Neuronal stem cell (in vitro differentiated cells): ENCODE data around the gene FSCN2.

Experiments used
- DNase-seq: peaks from one replicate; pipeline ENCODE4 v3.0.0-alpha.2; 2013; ENCODE audit warnings: low spot score
- H2AFZ ChIP-seq: one replicate; pipeline ENCODE4 v1.6.1; 2013; ENCODE audit warnings: mild to moderate bottlenecking, low read length, inconsistent platforms
- H2AK5ac ChIP-seq: 2 replicates; pipeline ENCODE4 v1.6.1; 2013; ENCODE audit warnings: low read depth, mild to moderate bottlenecking, inconsistent platforms, low read length, moderate library complexity, mixed read lengths
- H2BK120ac ChIP-seq: 2 replicates; pipeline ENCODE4 v1.6.1; 2013; ENCODE audit warnings: low read depth, mild to moderate bottlenecking, inconsistent platforms, low read length, moderate library complexity, mixed read lengths
- H2BK12ac ChIP-seq: one replicate; pipeline ENCODE4 v1.6.1; 2013; ENCODE audit warnings: low read length, inconsistent platforms
- H2BK15ac ChIP-seq: 2 replicates; pipeline ENCODE4 v1.6.1; 2013; ENCODE audit warnings: mild to moderate bottlenecking, low read length, inconsistent platforms, mixed read lengths
- H2BK5ac ChIP-seq: one replicate; pipeline ENCODE4 v1.6.1; 2013; ENCODE audit warnings: inconsistent platforms, mild to moderate bottlenecking, low read length, moderate library complexity
- H3K14ac ChIP-seq: one replicate; pipeline ENCODE4 v1.6.1; 2013; ENCODE audit warnings: low read length, inconsistent platforms
- H3K18ac ChIP-seq: 2 replicates; pipeline ENCODE4 v1.6.1; 2013; ENCODE audit warnings: low read length, inconsistent platforms
- H3K23ac ChIP-seq: 2 replicates; pipeline ENCODE4 v1.6.1; 2013; ENCODE audit warnings: low read depth, mild to moderate bottlenecking, mixed read lengths, low read length, inconsistent platforms; ENCODE audit not compliant: poor library complexity
- H3K27ac ChIP-seq: replicated peaks from 3 replicates; pipeline ENCODE4 v1.5.1; 2013; ENCODE audit warnings: low read length, inconsistent platforms
- H3K27me3 ChIP-seq, 3 experiments: 2 replicates each; pipeline ENCODE4 v1.6.1; 2013; ENCODE audit warnings: low read length in 3 of 3, mild to moderate bottlenecking in 2 of 3, inconsistent platforms in 1 of 3, low read depth in 1 of 3, mixed read lengths in 1 of 3, moderate library complexity in 1 of 3; ENCODE audit not compliant: control insufficient read depth in 3 of 3, insufficient read depth in 3 of 3
- H3K36me3 ChIP-seq, 2 donors: replicated peaks in 1 of 2; 2 replicates each; pipeline ENCODE4 v1.6.1; 2013; ENCODE audit warnings: low read length in 2 of 2; ENCODE audit not compliant: control insufficient read depth in 2 of 2, insufficient read depth in 2 of 2
- H3K4ac ChIP-seq: 2 replicates; pipeline ENCODE4 v1.6.1; 2013; ENCODE audit warnings: inconsistent platforms, mild to moderate bottlenecking, low read length, moderate library complexity
- H3K4me1 ChIP-seq, 2 donors: 1 replicate in 1 of 2; 2 replicates in 1 of 2; pipeline ENCODE4 v1.6.1; 2013; ENCODE audit warnings: low read length in 2 of 2, low read depth in 1 of 2; ENCODE audit not compliant: control insufficient read depth in 2 of 2, insufficient read depth in 1 of 2
- H3K4me2 ChIP-seq: one replicate; pipeline ENCODE4 v1.6.1; 2013; ENCODE audit warnings: mild to moderate bottlenecking, low read length, inconsistent platforms; ENCODE audit not compliant: insufficient read depth, poor library complexity, severe bottlenecking
- H3K4me3 ChIP-seq, 2 donors: 2 replicates each; pipeline ENCODE4 v1.5.1; 2013; ENCODE audit warnings: low read length in 2 of 2, mild to moderate bottlenecking in 2 of 2, inconsistent platforms in 1 of 2, moderate library complexity in 1 of 2
- H3K79me1 ChIP-seq: one replicate; pipeline ENCODE4 v1.6.1; 2013; ENCODE audit warnings: low read depth, mild to moderate bottlenecking, inconsistent platforms, low read length, moderate library complexity
- H3K9ac ChIP-seq: one replicate; pipeline ENCODE4 v1.6.1; 2013; ENCODE audit warnings: mild to moderate bottlenecking, low read depth, low read length, inconsistent platforms; ENCODE audit not compliant: poor library complexity
- H3K9me3 ChIP-seq, 2 donors: replicated peaks in 1 of 2; 2 replicates each; pipeline versions ENCODE3 to v1.6.1; 2013; ENCODE audit warnings: low read length in 2 of 2, mild to moderate bottlenecking in 2 of 2, inconsistent platforms in 1 of 2, low read depth in 1 of 2, mixed read lengths in 1 of 2, moderate library complexity in 1 of 2; ENCODE audit not compliant: control insufficient read depth in 2 of 2, insufficient read depth in 1 of 2
- H4K8ac ChIP-seq: one replicate; pipeline ENCODE4 v1.6.1; 2013; ENCODE audit warnings: low read depth, mild to moderate bottlenecking, inconsistent platforms, low read length, moderate library complexity
- H4K91ac ChIP-seq: one replicate; pipeline ENCODE4 v1.6.1; 2013; ENCODE audit warnings: low read length, low read depth, mild to moderate bottlenecking, inconsistent platforms; ENCODE audit not compliant: poor library complexity
- WGBS, 2 donors: extraction: QIAGEN DNeasy Blood & Tissue Kit; methylation state at CpG; one replicate each; pipeline ENCODE4 v1.1.7; 2013; ENCODE audit warnings: missing lambda C conversion rate in 2 of 2, mixed read lengths in 1 of 2; ENCODE audit not compliant: insufficient read length in 2 of 2, insufficient replicate concordance in 1 of 2; ENCODE audit errors: extremely low coverage in 2 of 2; 5-methylcytosine and 5-hydroxymethylcytosine counted together

The FSCN2 gene

GRCh38 chr17:81511804-81512561 is 16.2 kb upstream of the FSCN2 start:
- Histone ChIP-seq H2BK120ac (no peak overlapping the region), H3K4me1 (peaks cover 11 to 19% of the 10 kb centered on the region in 2 donors), H3K9ac (peak overlapping the region; percentile 100), H3K36me3 (peaks cover 29 to 39% of the 10 kb centered on the region in 2 donors), H3K18ac (peak overlapping the region; percentile 96), H2BK12ac (no peak overlapping the region), H3K27ac (no peak overlapping the region), H2AFZ (no peak overlapping the region), H3K4ac (peak overlapping the region; percentile 84), H4K8ac (no peak overlapping the region), H3K14ac (peak overlapping the region; percentile 98), H2BK15ac (no peak overlapping the region), H3K9me3 (peaks cover 0 to 8% of the 10 kb centered on the region in 2 donors), H2BK5ac (no peak overlapping the region), H3K27me3 (no peaks in the 10 kb centered on the region), H2AK5ac (peak overlapping the region; percentile 70), H3K23ac (peak overlapping the region; percentile 100), H3K4me2 (peak overlapping the region; percentile 87), H4K91ac (no peak overlapping the region), H3K4me3 (peak overlapping the region; percentile 90 to 95), H3K79me1 (peaks cover 21% of the 10 kb centered on the region)
- no peak for DNase-seq
- no CpG with 5 or more reads among the region's 62 CpGs for WGBS, 2 donors

DNA sequence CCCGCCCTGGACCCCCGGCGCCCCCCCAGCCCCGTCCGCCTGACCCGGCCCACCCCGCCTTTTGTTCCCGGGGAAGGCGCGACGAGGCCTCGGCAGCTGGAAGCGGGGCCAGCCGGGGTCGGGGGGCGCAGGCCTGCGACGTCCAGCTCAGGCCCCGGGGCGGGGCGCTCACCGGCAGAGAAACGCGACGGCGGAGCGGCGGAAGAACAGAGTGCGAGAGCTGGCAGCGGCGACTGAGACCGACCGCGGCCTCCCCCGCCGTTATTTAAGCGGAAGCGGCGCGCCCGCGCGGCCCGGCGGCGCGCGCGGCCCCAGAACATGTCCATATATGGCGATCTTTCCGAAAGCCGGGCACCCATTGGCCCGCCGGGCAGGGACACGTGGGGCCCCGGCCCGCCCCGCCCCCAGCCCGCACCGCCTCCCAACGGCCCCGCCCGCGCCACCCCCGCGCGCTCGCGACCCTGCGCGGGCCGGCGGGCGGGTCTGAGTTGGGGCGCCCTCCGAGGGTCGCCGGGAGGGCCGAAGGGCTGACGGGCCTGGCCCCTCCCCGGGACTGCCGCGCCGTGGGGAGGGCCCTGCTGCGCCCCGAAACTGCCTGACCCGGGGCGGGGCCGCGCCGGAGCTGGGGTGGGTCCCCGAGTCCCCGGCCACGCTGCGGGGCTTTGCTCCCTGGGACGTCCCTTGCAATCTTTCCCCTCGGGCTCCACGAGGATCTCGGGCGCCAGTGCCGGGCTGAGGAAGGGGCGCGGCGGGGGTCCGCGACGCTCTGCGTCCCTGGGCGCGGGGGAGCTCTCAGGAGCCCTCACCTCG is 15.4 kb upstream of the FSCN2 start, which contains the start of gene ACTG1:
TSS of gene ACTG1 (minus strand) at position 238 of the 810 bp plus-strand sequence. CDS start 445 bp downstream, outside the sequence.
- peak within 1 kb of the TSS; percentile 90 to 95 for H3K4me3 ChIP-seq
- DNase-seq, result peak; percentile 88
- peaks cover 21% of the 10 kb centered on the region for H3K79me1 ChIP-seq
- peak within 1 kb of the TSS; percentile 99 for H3K18ac ChIP-seq
- peak within 1 kb of the TSS; percentile 100 for H3K9ac ChIP-seq
- H3K36me3 ChIP-seq, result peaks cover 29 to 39% of the 10 kb centered on the region in 2 donors
- peak within 1 kb of the TSS; percentile 98 for H3K14ac ChIP-seq
- H2AK5ac ChIP-seq, result peak within 1 kb of the TSS; percentile 99
- H3K4ac ChIP-seq, result peak within 1 kb of the TSS; percentile 84
- H2BK120ac ChIP-seq, result peak within 1 kb of the TSS; percentile 94
- H3K4me1 ChIP-seq, result peaks cover 11 to 24% of the 10 kb centered on the region in 2 donors
- WGBS, 2 donors, result no CpG with 5 or more reads among the region's 111 CpGs
- H2AFZ ChIP-seq, result peak within 1 kb of the TSS; percentile 75
- peak within 1 kb of the TSS; percentile 100 for H3K23ac ChIP-seq
- peak within 1 kb of the TSS; percentile 50 for H4K91ac ChIP-seq
- peak within 1 kb of the TSS; percentile 99 for H3K4me2 ChIP-seq
- peak within 1 kb of the TSS; percentile 99 for H2BK15ac ChIP-seq
- H3K27me3 ChIP-seq, result peaks cover 0 to 6% (median 0%) of the 10 kb centered on the region in 3 experiments
- H4K8ac ChIP-seq, result no peak within 1 kb of the TSS
- peaks cover 0 to 8% of the 10 kb centered on the region in 2 donors for H3K9me3 ChIP-seq
- H2BK5ac ChIP-seq, result peak within 1 kb of the TSS; percentile 89
- H2BK12ac ChIP-seq, result peak within 1 kb of the TSS; percentile 94
- H3K27ac ChIP-seq, result peak within 1 kb of the TSS; percentile 58

DNA sequence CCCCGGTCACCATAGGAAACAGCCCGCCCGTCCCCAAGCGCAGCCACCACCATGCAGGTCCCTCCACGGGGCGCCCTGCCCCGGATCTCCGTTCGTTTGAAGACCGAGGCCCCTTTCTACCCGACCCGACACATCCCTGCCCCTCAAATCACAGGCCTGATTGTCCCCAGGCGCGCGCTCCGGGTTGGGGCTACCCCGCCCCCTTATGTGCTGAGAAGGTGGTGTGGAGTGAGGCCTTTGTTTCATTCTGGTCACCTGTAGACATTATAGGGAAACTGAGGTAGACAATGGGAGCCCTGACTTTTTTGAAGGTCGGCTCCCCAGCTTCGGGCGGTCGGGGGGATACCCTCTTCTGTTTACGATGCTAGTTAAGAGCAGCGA is 14.8 kb upstream of the FSCN2 start:
- no CpG with 5 or more reads among the region's 23 CpGs for WGBS, 2 donors
- peaks cover 0 to 12% (median 2%) of the 10 kb centered on the region in 3 experiments for H3K27me3 ChIP-seq
- H2BK15ac ChIP-seq, result peak overlapping the region; percentile 99
- H2BK5ac ChIP-seq, result peak overlapping the region; percentile 89
- peak; percentile 74 for DNase-seq
- peak overlapping the region; percentile 90 to 95 for H3K4me3 ChIP-seq
- H3K14ac ChIP-seq, result peak overlapping the region; percentile 89
- H2BK12ac ChIP-seq, result peak overlapping the region; percentile 94
- peak overlapping the region; percentile 99 for H3K18ac ChIP-seq
- peak overlapping the region; percentile 75 for H2AFZ ChIP-seq
- H3K4ac ChIP-seq, result peak overlapping the region; percentile 72
- H2BK120ac ChIP-seq, result peak overlapping the region; percentile 94
- H3K36me3 ChIP-seq, result peaks cover 29 to 39% of the 10 kb centered on the region in 2 donors
- H3K9me3 ChIP-seq, result peaks cover 0 to 8% of the 10 kb centered on the region in 2 donors
- H4K8ac ChIP-seq, result no peak overlapping the region
- peak overlapping the region; percentile 96 for H3K23ac ChIP-seq
- H3K79me1 ChIP-seq, result peaks cover 21% of the 10 kb centered on the region
- H3K4me1 ChIP-seq, result peaks cover 14 to 29% of the 10 kb centered on the region in 2 donors
- peak overlapping the region; percentile 58 for H3K27ac ChIP-seq
- H3K4me2 ChIP-seq, result peak overlapping the region; percentile 99
- peak overlapping the region; percentile 50 for H4K91ac ChIP-seq
- peak overlapping the region; percentile 99 for H2AK5ac ChIP-seq
- H3K9ac ChIP-seq, result peak overlapping the region; percentile 91
